Measurements from ENCODE around the gene WDR6. TPM values are rescaled to one million over a fixed set of nuclear protein-coding genes. Genes with fewer than 3 reads are reported as not detected.

Gene WDR6
- total RNA-seq, 2 experiments from 2014 or later = 101 to 128 TPM

- Histone ChIP-seq H3K4me1 (ENCODE audit: insufficient read depth, low read length, poor library complexity, severe bottlenecking) (no peaks in the 10 kb centered on the region), H3K36me3 (ENCODE audit: insufficient read depth, low read length) (peaks cover 89% of the 10 kb centered on the region), H3K4me2 (ENCODE audit: low read length) (no peak overlapping the region), H2AFZ (ENCODE audit: low read length) (no peak overlapping the region), H3K9me3 (ENCODE audit: low read length) (no peaks in the 10 kb centered on the region), H3K9me2 (ENCODE audit: insufficient read depth, low read length) (no peaks in the 10 kb centered on the region), H3K4me3 (ENCODE audit: low read depth, low read length, poor library complexity, severe bottlenecking) (no peak overlapping the region), H3K79me2 (ENCODE audit: insufficient read depth, low read depth, low read length) (no peaks in the 10 kb centered on the region), H4K20me1 (ENCODE audit: insufficient read depth, low read length) (no peaks in the 10 kb centered on the region), H3K27ac (ENCODE audit: low read depth, low read length, poor library complexity, severe bottlenecking) (no peak overlapping the region)
- no peak for DNase-seq (ENCODE audit: low spot score)
- TF ChIP-seq CTCF (conservative IDR thresholded peaks at IDR 0.05; ENCODE audit: low read length) = no peak
- TF ChIP-seq EZH2phosphoT487 (IDR thresholded peaks at IDR 0.05; ENCODE audit: borderline replicate concordance, low read depth, low read length) = no peak
- intact Hi-C loops (cut with micrococcal nuclease; ENCODE audit: unreplicated experiment) = no loop called here
- BruUV-seq (replicated peaks) = no TSS peak
- POLR2A ChIA-PET = interaction anchor here (0.5 kb wide), 1 partner anchor 79 kb away, joined by 3 read pairs; no protein-coding TSS in a partner anchor
- CTCF ChIA-PET (ENCODE audit: unreplicated experiment) = no interaction called here
These were observed 40.8 kb upstream of the WDR6 start for GRCh38 chr3:48966367-48966766.

GRCh38 chr3:48966876-48967361, 40.3 kb upstream of the WDR6 start:
- Histone ChIP-seq H3K9me3 (ENCODE audit: low read length) (no peaks in the 10 kb centered on the region), H2AFZ (ENCODE audit: low read length) (no peak overlapping the region), H3K79me2 (ENCODE audit: insufficient read depth, low read depth, low read length) (no peaks in the 10 kb centered on the region), H3K4me3 (ENCODE audit: low read depth, low read length, poor library complexity, severe bottlenecking) (no peak overlapping the region), H3K9me2 (ENCODE audit: insufficient read depth, low read length) (no peaks in the 10 kb centered on the region), H3K27ac (ENCODE audit: low read depth, low read length, poor library complexity, severe bottlenecking) (no peak overlapping the region), H4K20me1 (ENCODE audit: insufficient read depth, low read length) (no peaks in the 10 kb centered on the region), H3K4me2 (ENCODE audit: low read length) (no peak overlapping the region), H3K4me1 (ENCODE audit: insufficient read depth, low read length, poor library complexity, severe bottlenecking) (no peaks in the 10 kb centered on the region), H3K36me3 (ENCODE audit: insufficient read depth, low read length) (peaks cover 89% of the 10 kb centered on the region)
- CTCF ChIA-PET (ENCODE audit: unreplicated experiment) = no interaction called here
- intact Hi-C loops (cut with micrococcal nuclease; ENCODE audit: unreplicated experiment) = no loop called here
- no TSS peak for BruUV-seq (replicated peaks)
- POLR2A ChIA-PET = no interaction called here
- DNase-seq (ENCODE audit: low spot score) = no peak
- no peak for TF ChIP-seq EZH2phosphoT487 (IDR thresholded peaks at IDR 0.05; ENCODE audit: borderline replicate concordance, low read depth, low read length)
- no peak for TF ChIP-seq CTCF (conservative IDR thresholded peaks at IDR 0.05; ENCODE audit: low read length)

- H3K36me3 ChIP-seq (ENCODE audit: insufficient read depth, low read length) = peaks cover 96% of the 10 kb centered on the region
- POLR2A ChIA-PET = interaction anchor here (1.0 to 1.4 kb wide), 3 partner anchors 10 to 49 kb away, joined by 4 to 5 read pairs (median 4); no protein-coding TSS in a partner anchor
- BruUV-seq (replicated peaks) = no TSS peak
These were observed 36.6 kb upstream of the WDR6 start for GRCh38 chr3:48970586-48970985.

More at GRCh38 chr3:48970586-48970985, 36.6 kb upstream of the WDR6 start:
- Histone ChIP-seq H3K9me3 (ENCODE audit: low read length) (no peaks in the 10 kb centered on the region), H3K9me2 (ENCODE audit: insufficient read depth, low read length) (no peaks in the 10 kb centered on the region), H2AFZ (ENCODE audit: low read length) (no peak overlapping the region), H3K79me2 (ENCODE audit: insufficient read depth, low read depth, low read length) (no peaks in the 10 kb centered on the region), H4K20me1 (ENCODE audit: insufficient read depth, low read length) (no peaks in the 10 kb centered on the region), H3K4me1 (ENCODE audit: insufficient read depth, low read length, poor library complexity, severe bottlenecking) (no peaks in the 10 kb centered on the region), H3K4me2 (ENCODE audit: low read length) (no peak overlapping the region), H3K27ac (ENCODE audit: low read depth, low read length, poor library complexity, severe bottlenecking) (no peak overlapping the region), H3K4me3 (ENCODE audit: low read depth, low read length, poor library complexity, severe bottlenecking) (no peak overlapping the region)
- intact Hi-C loops (cut with micrococcal nuclease; ENCODE audit: unreplicated experiment) = no loop called here
- CTCF ChIA-PET (ENCODE audit: unreplicated experiment) = no interaction called here
- DNase-seq (ENCODE audit: low spot score) = no peak
- no peak for TF ChIP-seq EZH2phosphoT487 (IDR thresholded peaks at IDR 0.05; ENCODE audit: borderline replicate concordance, low read depth, low read length)
- no peak for TF ChIP-seq CTCF (conservative IDR thresholded peaks at IDR 0.05; ENCODE audit: low read length)

Data from OCI-LY7 (cell line).